NCI-H128 (cell line): Measurements from ENCODE around the gene GSK3B.

Experiments used
- DNase-seq: peaks from one replicate; lab custom pipeline; 2025; ENCODE audit not compliant: unreplicated experiment; lab: John Stamatoyannopoulos, UW

The GSK3B gene

DNA sequence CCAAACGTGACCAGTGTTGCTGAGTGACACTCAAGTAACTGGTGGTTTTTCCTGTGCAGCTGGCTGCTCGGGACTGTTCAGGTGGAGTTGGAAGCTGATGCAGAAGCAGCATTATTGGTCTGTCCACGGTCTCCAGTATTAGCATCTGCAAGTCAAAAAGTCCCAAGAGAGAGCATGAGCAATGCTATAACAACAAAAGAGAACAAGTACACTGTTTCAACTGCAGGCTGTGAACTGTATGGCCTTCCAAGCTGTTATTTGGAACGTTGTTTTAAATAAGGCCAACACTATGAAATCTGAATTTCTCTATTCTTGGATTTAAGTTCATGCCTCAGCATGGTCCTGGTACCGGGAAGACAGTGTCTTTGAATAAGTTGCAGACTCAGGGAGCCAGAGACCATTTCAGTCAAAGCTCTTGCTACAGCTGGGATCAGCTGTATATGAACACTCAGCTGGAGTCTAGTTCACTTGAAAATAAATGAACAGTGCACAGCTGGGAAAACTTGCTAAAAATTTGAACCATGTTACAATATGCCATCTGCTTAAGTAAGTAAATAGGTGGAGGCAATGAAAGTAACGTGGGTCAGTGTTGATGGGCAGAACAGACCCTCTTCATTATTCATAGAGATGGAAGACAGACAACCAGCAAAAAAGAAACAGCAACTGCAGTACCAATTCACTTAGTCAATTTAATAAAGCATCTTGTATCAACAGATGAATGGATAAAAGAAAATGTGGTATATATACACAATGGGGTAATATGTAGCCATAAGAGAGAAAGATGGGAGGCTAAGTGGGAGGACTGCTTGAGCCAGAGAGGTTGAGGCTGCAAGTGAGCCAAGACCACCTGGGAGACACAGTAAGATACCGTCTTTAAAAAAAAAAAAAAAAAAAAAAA, 267.3 kb downstream of the GSK3B start:
- DNase-seq = no peak

DNA sequence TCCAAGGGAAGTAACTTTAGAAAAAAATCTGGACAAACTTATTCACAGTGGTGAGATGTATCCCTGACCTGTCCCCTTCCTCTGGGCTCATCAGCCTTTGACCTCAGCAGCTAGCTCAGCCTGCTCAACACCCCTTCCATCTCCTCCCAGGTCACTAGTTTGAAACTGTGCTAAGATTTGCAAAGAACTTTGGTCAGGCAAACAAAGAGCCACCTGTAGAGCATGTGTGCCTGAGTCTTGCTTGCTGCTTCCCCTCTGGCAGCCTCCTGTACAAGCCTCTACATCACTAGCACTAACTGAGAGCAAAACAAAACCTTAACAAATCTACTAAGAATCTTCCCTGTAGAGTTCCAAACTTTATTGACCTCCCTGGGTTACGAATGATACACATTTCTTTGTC, 268.4 kb downstream of the GSK3B start:
- DNase-seq = no peak

DNA sequence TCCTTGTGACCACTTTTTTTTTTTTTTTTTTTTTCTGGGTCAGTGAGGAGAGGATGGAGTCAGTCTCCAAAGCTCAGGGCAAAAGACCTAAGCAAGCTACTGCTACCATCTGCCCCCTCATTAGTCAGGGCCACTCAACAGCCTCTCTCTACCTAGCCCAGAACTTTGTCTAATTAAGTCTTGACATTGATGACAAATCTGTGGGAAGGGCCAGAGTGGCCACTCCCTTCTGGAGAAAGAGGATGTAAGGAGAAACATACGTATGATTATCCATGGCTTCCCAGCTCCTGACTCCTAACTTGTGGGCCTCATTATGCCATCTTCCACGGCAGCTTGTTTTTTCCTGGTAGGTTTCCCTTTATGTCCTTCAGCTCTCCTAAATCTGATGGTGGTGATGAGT, 274.4 kb downstream of the GSK3B start:
- no peak for DNase-seq

DNA sequence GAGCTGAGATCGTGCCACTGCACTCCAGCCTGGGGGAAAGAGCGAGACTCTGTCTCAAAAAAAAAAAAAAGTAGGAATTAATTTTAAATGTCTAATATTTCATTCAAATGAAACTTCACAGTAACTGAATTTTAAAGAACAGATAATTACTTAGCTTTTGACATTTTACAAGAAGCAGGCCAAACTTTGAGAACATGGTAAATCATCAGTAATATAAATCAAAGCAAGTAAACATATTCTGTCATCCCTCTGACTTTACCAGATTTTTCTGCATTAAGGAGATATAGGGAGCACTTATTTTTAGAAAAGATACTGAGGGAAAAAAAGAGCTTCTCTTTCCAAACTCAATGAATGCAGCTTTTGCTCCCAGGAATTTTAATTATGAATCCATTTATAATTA, 275.3 kb downstream of the GSK3B start:
- no peak for DNase-seq

DNA sequence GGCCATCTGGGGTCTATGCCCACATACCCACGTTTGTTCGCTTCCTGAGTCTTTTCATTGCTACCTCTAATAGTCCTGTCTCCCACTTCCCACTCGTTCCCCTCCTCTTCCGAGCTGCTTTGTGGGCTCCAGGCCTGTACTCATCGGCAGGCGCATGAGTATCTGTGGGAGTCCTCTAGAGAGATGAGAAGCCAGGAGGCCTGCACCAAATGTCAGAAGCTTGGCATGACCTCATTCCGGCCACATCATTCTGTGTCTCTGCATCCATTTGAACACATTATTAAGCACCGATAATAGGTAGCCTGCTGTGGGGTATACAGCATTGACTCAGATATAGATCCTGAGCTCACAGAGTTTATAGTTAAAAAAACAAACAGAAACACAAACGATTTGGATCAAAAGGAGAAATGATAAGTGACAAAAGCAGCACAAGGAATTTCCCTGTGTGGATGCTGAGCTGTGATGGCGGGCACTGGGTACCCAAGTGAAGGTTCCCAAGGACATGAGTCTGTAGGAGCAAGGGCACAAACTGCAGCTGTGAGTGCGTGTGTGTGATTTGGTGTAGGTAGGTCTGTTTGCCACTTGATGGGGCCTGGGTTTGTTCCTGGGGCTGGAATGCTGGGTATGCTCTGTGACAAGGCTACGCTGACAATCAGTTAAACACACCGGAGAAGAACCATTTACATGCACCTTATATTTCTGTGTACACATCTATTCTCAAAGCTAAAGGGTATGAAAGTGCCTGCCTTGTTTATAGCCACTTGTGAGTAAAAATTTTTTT, 276.5 kb downstream of the GSK3B start:
- DNase-seq = no peak

DNA sequence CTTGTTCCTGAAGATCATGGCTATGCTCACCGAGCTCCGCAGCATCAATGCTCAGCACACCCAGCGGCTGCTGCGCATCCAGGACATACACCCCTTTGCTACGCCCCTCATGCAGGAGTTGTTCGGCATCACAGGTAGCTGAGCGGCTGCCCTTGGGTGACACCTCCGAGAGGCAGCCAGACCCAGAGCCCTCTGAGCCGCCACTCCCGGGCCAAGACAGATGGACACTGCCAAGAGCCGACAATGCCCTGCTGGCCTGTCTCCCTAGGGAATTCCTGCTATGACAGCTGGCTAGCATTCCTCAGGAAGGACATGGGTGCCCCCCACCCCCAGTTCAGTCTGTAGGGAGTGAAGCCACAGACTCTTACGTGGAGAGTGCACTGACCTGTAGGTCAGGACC, 277.2 kb downstream of the GSK3B start:
- DNase-seq = no peak

DNA sequence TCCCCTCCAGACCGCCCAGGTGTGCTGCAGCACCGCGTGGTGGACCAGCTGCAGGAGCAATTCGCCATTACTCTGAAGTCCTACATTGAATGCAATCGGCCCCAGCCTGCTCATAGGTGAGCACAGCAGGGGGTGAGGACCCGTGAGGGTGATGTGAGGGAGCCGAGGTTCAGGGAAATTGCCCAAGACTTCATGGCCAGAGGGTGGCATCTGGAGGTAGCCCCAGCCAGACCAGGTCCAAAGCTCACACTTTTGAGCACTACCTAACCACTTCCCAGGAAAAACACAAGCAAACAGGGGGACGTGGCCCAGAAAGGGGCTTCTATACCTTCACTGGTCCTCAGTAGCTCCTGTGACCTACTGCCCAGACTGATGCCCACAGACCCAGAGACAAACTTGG, 278.5 kb downstream of the GSK3B start:
- no peak for DNase-seq

DNA sequence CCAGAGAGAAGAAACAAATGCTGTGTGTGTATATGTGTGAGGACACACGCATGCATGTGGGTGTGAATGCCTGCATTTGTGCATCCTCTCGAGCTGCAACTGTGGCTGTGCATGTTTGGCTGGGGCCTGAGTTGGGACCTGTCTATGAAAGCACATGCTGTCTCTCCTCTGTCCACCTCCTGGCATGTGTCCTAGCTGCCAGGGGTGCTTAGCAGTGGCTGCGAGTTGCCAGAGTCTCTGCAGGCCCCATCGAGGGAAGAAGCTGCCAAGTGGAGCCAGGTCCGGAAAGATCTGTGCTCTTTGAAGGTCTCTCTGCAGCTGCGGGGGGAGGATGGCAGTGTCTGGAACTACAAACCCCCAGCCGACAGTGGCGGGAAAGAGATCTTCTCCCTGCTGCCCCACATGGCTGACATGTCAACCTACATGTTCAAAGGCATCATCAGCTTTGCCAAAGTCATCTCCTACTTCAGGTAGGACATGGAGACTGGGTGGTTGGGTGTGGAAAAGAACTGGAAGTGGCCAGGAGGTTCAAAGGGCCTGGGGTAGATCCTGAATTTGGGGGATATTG, 281.7 kb downstream of the GSK3B start:
- no peak for DNase-seq

DNA sequence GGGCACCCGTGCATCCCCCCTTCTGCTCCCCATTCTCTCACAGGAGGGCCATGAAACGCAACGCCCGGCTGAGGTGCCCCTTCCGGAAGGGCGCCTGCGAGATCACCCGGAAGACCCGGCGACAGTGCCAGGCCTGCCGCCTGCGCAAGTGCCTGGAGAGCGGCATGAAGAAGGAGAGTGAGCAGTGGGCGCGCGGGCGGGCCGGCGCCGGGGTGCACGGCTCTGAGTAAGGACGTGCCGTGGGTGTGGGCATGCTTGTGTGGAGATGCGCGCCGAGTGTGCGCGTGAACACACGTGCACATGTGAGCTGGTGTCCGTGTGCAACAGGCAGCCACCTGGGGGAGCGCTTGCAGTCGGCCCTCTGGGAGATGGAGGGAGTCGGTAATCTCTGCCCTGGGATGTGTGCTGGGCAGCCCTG, 284.2 kb downstream of the GSK3B start:
- no peak for DNase-seq

DNA sequence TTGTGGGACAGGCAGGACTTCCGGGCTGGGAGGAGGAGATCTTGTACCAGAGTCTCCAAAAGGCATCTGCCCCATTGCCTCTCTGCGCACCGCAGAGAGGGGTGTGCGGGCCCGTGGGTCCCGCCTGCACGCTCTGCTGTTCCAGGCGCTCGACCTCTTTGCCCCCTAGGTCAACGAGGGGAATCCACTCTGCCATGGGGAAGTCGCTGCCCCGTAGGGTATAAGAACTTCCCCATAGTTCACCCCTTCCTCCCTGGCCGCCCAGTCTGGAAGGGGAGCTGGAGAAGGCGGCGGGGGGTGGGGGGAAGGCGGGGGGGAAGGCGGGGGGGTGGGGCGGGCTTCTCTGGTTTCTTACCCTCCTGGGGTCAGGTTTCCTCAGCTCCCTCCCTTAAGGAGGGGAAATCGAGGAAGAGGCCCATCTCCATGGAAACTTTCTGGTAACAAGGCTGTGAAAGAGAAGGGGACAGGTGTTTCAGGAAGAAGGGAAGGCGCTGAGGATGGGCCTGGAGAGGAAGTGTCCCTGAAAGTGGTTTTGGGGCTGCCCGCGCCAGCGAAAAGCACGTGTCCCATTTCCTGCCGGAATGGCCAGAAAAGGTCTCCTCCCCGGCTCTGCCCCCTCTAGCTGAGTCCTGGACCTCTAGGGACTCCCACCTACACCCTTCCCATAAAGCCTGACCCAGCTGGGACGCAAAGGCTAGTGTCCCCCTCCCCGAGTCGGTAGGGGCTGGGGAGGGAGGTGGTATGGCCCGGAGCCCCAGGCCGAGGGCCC, 284.8 kb downstream of the GSK3B start:
- no peak for DNase-seq

DNA sequence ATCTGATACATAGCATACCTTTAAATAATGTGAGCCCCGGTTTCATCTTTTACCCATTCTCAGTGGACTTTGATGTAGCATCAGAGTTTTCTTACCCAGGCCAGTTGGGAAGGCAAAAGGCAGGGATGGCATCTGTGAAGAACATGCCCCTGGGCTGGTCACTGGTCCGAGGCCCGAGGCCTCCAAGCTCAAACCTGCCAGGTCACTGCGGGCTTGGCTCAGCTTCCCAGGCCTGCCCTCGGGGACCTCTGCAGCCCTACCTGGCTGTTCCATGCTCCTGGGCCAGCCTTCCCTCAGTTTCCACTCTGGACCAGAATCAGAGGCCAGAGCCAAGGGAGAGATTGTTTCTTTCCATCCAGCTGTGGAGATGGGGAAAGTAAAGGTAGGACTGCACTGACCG, 285.4 kb downstream of the GSK3B start:
- DNase-seq = no peak

DNA sequence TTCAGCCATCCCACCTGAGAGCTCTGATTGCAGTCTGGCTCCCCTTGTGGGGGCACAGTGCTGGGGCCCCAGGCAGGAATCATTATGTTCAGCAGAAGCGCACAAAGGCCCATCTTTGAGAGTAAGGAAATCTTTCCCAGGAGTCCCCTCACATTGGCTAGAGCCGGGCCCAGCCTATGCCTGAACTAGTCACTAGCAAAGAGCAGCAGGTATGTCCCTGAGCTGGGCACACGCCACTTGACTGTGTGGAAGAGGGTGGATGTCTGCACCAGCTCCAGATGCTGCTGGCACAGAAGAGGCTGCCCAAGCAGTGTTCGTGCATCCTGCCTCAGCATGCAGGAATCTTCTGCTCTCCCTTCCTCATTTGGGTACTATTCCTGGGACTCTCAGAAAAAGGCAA, 286.0 kb downstream of the GSK3B start:
- no peak for DNase-seq

DNA sequence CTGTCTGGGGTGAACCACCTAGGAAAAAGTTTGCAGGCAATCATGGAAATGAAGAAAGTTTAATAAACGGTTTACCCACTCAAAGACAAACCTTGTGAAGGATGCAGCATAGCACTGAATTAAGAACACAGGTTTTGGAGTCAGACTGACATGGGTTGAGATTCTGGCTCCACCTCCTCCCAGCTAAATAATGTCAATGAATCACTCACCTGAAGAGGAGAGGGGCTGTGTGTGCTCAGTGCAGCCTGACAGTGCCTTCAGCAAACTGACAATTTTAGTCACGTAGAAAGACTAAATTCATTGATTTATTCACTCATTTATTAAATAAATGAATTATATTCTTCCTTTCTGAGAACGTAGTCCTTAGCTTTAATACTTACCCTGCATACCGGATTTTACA, 293.4 kb downstream of the GSK3B start:
- no peak for DNase-seq

DNA sequence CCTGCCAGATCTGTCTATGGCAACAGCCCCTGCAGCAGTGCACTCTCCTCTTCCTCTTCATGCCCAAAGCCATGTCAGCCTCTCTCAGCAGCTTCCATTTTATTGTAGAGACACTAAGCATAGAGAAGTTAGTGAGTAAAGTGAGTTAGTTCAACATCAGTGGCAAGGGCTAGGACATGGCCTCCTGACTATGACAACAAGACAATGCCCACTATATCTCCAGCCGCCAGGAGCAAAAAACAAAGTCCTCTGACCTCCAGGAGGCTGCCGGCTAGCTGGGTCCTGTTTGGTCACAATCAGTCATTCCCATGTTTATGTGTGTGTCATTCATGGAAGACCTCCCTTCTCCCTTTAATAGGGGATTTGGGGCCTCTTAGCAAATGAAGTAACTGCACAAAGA, 297.5 kb downstream of the GSK3B start:
- no peak for DNase-seq

DNA sequence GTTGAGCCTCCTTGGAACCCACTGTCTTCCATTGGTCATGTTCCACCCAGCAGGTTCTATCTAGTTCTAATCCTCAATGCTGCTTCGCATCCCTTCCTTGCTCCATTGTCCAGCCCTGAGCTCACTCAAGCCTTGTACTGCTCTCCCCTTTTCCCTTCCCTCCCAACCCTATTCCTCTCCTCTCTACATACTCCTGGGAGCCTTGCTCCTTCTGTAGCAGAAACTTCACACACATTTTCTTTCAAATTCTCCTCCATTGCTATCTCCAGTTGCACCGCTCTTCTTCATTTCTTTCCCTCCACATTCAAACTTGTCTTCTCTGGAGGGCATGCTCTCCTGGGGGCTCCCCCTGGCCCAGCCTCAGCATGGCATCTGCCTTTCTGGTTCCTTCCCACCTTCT, 297.9 kb downstream of the GSK3B start:
- no peak for DNase-seq

DNA sequence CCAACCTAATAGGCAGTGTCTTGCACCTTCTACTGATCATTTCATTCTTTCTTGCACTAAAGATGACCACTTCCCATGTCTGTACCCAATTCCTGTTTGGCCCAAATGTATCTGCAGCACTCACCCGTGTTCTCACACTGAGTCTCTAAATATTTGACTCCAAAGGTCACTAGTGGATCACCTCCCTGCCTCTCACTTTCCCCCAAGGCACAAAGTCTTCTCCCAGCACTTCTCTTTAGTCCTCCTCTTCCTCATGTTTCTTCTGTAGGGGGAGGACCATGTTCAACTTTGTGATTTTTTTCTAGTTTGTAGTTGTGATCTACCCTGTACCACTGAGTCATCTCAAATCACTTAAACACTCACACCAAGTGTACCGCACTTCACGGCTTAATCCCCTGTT, 298.4 kb downstream of the GSK3B start:
- no peak for DNase-seq

DNA sequence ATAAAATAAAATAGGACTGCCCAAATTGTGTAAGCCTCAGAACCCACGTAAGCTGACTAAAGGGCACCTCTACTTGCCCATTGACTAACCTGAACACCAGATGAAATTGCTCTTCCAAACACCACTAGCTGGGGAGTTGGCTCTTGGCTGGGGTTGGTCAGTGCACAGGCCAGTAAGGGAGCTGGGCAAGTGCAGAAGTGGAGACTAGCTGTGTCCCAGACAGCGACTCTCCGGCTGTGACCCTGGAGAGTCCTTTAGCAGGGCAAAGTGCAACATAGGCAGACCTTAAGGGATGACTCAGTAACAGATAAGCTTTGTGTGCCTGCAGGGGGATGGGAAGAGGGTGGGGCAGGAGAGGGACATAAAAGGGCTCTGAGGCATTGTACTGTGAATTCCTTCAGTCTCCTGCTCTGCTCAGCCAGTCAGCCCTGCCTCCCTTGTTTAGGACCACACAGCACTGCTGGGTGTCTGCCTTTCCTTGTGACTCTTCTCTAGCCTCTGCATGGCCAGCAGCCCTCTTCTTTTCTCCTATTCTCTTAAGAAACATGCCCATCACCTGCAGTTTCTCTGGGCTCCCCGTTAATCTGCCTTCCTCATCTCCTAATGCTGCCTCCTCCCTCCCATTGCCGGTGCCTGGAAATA, 299.2 kb downstream of the GSK3B start:
- no peak for DNase-seq

DNA sequence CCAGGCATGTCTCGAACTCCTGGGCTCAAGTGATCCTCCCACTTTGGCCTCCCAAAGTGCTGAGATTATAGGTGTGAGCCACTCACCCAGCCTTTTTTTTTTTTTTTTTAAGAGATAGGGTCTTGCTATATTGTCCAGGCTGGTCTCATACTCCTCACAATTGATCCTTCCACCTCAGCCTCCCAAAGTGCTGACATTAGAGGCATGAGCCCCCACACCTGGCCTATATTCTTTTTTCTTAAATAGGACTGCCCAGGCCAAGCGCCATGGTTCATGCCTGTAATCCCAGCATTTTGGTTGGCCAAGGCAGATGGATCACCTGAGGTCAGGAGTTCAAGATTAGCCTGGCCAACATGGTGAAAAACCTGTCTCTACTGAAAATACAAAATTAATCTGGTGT, 299.8 kb downstream of the GSK3B start:
- DNase-seq = no peak

DNA sequence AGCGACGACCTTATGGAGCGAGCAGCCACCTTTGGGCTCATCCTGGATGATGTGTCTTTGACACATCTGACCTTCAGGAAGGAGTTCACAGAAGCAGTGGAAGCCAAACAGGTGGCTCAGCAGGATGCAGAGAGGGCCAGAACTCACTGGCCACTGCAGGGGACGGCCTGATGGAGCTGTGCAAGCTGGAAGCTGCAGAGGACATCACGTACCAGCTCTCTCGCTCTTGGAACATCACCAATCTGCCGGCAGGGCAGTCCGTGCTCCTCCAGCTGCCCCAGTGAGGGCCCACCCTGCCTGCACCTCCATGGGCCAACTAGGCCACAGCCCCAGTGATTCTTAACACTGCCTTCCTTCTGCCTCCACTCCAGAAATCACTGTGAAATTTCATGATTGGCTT, 302.0 kb downstream of the GSK3B start:
- DNase-seq = no peak

DNA sequence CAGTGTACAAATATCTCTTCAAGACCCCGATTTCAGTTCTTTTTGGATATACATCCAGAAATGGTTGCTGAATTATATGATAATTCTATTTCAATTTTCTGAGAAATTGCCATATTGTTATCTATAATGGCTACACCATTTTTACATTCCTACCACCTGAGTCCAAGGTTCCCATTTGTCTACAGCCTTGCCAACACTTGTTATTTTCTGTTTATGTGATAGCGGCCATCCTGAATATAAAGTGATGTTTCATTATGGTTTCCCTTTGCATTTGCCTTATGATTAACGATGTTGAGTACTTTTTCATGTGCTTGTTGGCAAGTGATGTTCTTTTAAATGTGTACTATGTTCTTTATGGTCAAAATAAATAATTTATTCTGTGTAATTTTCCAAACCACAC, 303.9 kb downstream of the GSK3B start:
- DNase-seq = no peak

DNA sequence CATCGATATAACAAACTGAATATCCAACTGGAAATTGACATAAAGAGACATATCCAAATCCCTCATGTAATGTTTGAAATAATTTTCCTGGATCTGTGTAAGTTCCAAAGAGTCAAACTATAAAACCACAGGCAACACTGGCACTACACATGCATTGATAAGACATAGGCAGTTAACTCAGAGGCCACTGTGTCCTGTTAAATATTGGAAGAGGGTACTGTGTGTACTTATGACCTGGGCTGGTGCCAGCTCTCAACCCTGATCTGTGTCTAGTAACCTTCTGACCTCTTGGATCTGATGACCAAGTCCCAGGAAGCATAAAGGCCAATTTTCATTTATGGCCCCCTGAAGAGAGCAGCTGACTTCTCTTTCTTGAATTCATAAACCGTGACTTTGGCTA, 307.8 kb downstream of the GSK3B start:
- DNase-seq = no peak
